Measurements from ENCODE around the gene AP3M1. TPM values are rescaled to one million over a fixed set of nuclear protein-coding genes. Genes with fewer than 3 reads are reported as not detected.

The AP3M1 gene
- total RNA-seq, 1 experiment from 2014 or later: 34.4 TPM

- no peaks in the 10 kb centered on the region for H4K20me1 ChIP-seq (ENCODE audit: insufficient read depth)
- H3K27me3 ChIP-seq (ENCODE audit: insufficient read depth, low read length): no peaks in the 10 kb centered on the region
- peaks cover 7 to 14% of the 10 kb centered on the region in 2 experiments for H3K4me1 ChIP-seq (ENCODE audit: control insufficient read depth in 1 of 2, insufficient read depth in 2 of 2, low read length in 2 of 2)
- ATAC-seq: no peak
- H3K4me2 ChIP-seq (ENCODE audit: low read length): no peak overlapping the region
- H3K9me3 ChIP-seq (ENCODE audit: control insufficient read depth in 1 of 2, insufficient read depth in 1 of 2, low read depth in 1 of 2, low read length in 2 of 2): no peaks in the 10 kb centered on the region
- H3K4me3 ChIP-seq (replicated peaks in 1 of 2; ENCODE audit: low read depth in 1 of 2, low read length in 2 of 2): no peak overlapping the region
- intact Hi-C loops (cut with micrococcal nuclease): no loop called here
- no peak for DNase-seq (ENCODE audit: low read depth, low spot score)
- no peaks in the 10 kb centered on the region for H3K9me2 ChIP-seq (ENCODE audit: insufficient read depth)
- TF ChIP-seq CTCF (IDR thresholded peaks at IDR 0.05 in 2 of 3, conservative IDR thresholded peaks at IDR 0.05 in 1 of 3; ENCODE audit: borderline replicate concordance in 1 of 3, insufficient read depth in 1 of 3, low read depth in 2 of 3, low read length in 2 of 3) (no peak), SIN3A (IDR thresholded peaks at IDR 0.05; ENCODE audit: low read depth) (no peak), TCF7L2 (IDR thresholded peaks at IDR 0.05; ENCODE audit: borderline replicate concordance, extremely low read depth, insufficient read depth, insufficient read length) (no peak), POLR2AphosphoS5 (IDR thresholded peaks at IDR 0.05; ENCODE audit: low read depth, low read length) (no peak)
- POLR2A ChIA-PET: no interaction called here
- CTCF ChIA-PET: no interaction called here
- no peaks in the 10 kb centered on the region for H3K36me3 ChIP-seq (ENCODE audit: control insufficient read depth in 1 of 2, insufficient read depth in 2 of 2, low read length in 2 of 2)
- H3K79me2 ChIP-seq (ENCODE audit: insufficient read depth, low read length): peaks cover 9% of the 10 kb centered on the region
- H3K9ac ChIP-seq (ENCODE audit: low read length): no peak overlapping the region
- no TSS peak for BruUV-seq (replicated peaks)
- RAD21 ChIA-PET (ENCODE audit: low non-redundant PET in 1 of 2, low total read pairs in 2 of 2, uncharacterized antibody in 2 of 2, unreplicated experiment in 2 of 2): no interaction called here
- no peak overlapping the region for H2AFZ ChIP-seq (ENCODE audit: low read depth, low read length, poor library complexity, severe bottlenecking)
- no peak overlapping the region for H3K27ac ChIP-seq (ENCODE audit: low read depth, low read length)
These were observed 21.0 kb upstream of the AP3M1 start for GRCh38 chr10:74171625-74172024.

GRCh38 chr10:74167443-74167842, 16.8 kb upstream of the AP3M1 start:
- H4K20me1 ChIP-seq (ENCODE audit: insufficient read depth): no peaks in the 10 kb centered on the region
- CTCF ChIA-PET: no interaction called here
- intact Hi-C loops (cut with micrococcal nuclease): no loop called here
- H3K27me3 ChIP-seq (ENCODE audit: insufficient read depth, low read length): no peaks in the 10 kb centered on the region
- no peak overlapping the region for H3K4me3 ChIP-seq (replicated peaks in 1 of 2; ENCODE audit: low read depth in 1 of 2, low read length in 2 of 2)
- H3K79me2 ChIP-seq (ENCODE audit: insufficient read depth, low read length): peaks cover 30% of the 10 kb centered on the region
- no peak overlapping the region for H3K27ac ChIP-seq (ENCODE audit: low read depth, low read length)
- no peak overlapping the region for H2AFZ ChIP-seq (ENCODE audit: low read depth, low read length, poor library complexity, severe bottlenecking)
- H3K4me2 ChIP-seq (ENCODE audit: low read length): no peak overlapping the region
- no peaks in the 10 kb centered on the region for H3K36me3 ChIP-seq (ENCODE audit: control insufficient read depth in 1 of 2, insufficient read depth in 2 of 2, low read length in 2 of 2)
- TF ChIP-seq POLR2AphosphoS5 (IDR thresholded peaks at IDR 0.05; ENCODE audit: low read depth, low read length) (no peak), CEBPB (IDR thresholded peaks at IDR 0.05; ENCODE audit: low read depth) (no peak), POLR2A (IDR thresholded peaks at IDR 0.05; ENCODE audit: borderline replicate concordance, extremely low read depth, insufficient read depth, insufficient read length) (no peak), RAD21 (IDR thresholded peaks at IDR 0.05; ENCODE audit: low read depth) (no peak), JUND (IDR thresholded peaks at IDR 0.05) (no peak), SIN3A (IDR thresholded peaks at IDR 0.05; ENCODE audit: low read depth) (no peak)
- DNase-seq (ENCODE audit: low read depth, low spot score): no peak
- RAD21 ChIA-PET (ENCODE audit: low non-redundant PET in 1 of 2, low total read pairs in 2 of 2, uncharacterized antibody in 2 of 2, unreplicated experiment in 2 of 2): no interaction called here
- ATAC-seq: no peak
- no peaks in the 10 kb centered on the region for H3K9me2 ChIP-seq (ENCODE audit: insufficient read depth)
- no peaks in the 10 kb centered on the region for H3K9me3 ChIP-seq (ENCODE audit: control insufficient read depth in 1 of 2, insufficient read depth in 1 of 2, low read depth in 1 of 2, low read length in 2 of 2)
- no TSS peak for BruUV-seq (replicated peaks)
- no peak overlapping the region for H3K9ac ChIP-seq (ENCODE audit: low read length)
- POLR2A ChIA-PET: interaction anchor here (2.8 kb wide), 1 partner anchor 9 kb away, joined by 12 read pairs; no protein-coding TSS in a partner anchor
- peaks cover 8 to 13% of the 10 kb centered on the region in 2 experiments; a peak in 3 of 4 replicates for H3K4me1 ChIP-seq (ENCODE audit: control insufficient read depth in 1 of 2, insufficient read depth in 2 of 2, low read length in 2 of 2)

Data from HCT116 (cell line).